Ishikawa (cell line): ENCODE data around the gene PPP3R1.
A peak's percentile ranks its signal among the peaks of the same experiment; 100 is the strongest.

Source experiments
- CEBPB ChIP-seq: IDR thresholded peaks from 2 replicates; pipeline ENCODE4 v1.6.1; 2012
- CREB1 ChIP-seq: IDR thresholded peaks from 2 replicates; pipeline ENCODE4 v1.6.1; 2012; ENCODE audit warnings: low read depth
- EGR1 ChIP-seq: IDR thresholded peaks from 2 replicates; pipeline ENCODE4 v1.6.1; 2012
- EP300 ChIP-seq: IDR thresholded peaks from 2 replicates; pipeline ENCODE4 v1.6.1; 2012; ENCODE audit warnings: borderline replicate concordance
- FOXM1 ChIP-seq: IDR thresholded peaks from 2 replicates; pipeline ENCODE4 v1.6.1; 2012; ENCODE audit warnings: low read depth, borderline replicate concordance
- MAX ChIP-seq: IDR thresholded peaks from 2 replicates; pipeline ENCODE4 v1.6.1; 2012
- NFIC ChIP-seq: IDR thresholded peaks from 2 replicates; pipeline ENCODE4 v1.6.1; 2012
- RAD21 ChIP-seq: IDR thresholded peaks from 2 replicates; pipeline ENCODE4 v1.6.1; 2012; ENCODE audit warnings: low read depth
- REST ChIP-seq: IDR thresholded peaks from 2 replicates; pipeline ENCODE4 v1.6.1; 2012; ENCODE audit warnings: low read depth, mild to moderate bottlenecking
- TAF1 ChIP-seq: IDR thresholded peaks from 2 replicates; pipeline ENCODE4 v1.6.1; 2012; ENCODE audit warnings: low read depth, mild to moderate bottlenecking
- TCF12 ChIP-seq: IDR thresholded peaks from 2 replicates; pipeline ENCODE4 v1.6.1; 2012; ENCODE audit warnings: low read depth
- TEAD4 ChIP-seq: IDR thresholded peaks from 2 replicates; pipeline ENCODE4 v1.6.1; 2012
- USF1 ChIP-seq: IDR thresholded peaks from 2 replicates; pipeline ENCODE4 v1.6.1; 2012
- YY1 ChIP-seq: IDR thresholded peaks from 2 replicates; pipeline ENCODE4 v1.6.1; 2012; ENCODE audit warnings: low read depth
- ZBTB7A ChIP-seq: IDR thresholded peaks from 2 replicates; pipeline ENCODE4 v1.6.1; 2012; ENCODE audit warnings: low read depth

Gene PPP3R1

GRCh38 chr2:68200157-68200787, 52.1 kb downstream of the PPP3R1 start:
- TF ChIP-seq USF1 (no peak), NFIC (no peak), RAD21 (no peak), REST (no peak), YY1 (no peak), MAX (no peak), EP300 (no peak), CEBPB (no peak), FOXM1 (no peak), TAF1 (no peak), TEAD4 (no peak), TCF12 (no peak), CREB1 (no peak), EGR1 (no peak)

- TF ChIP-seq TAF1 (no peak), RAD21 (peak; percentile 41)
These were observed 56.1 kb downstream of the PPP3R1 start for GRCh38 chr2:68196120-68196716.

GRCh38 chr2:68195096-68195495, 57.2 kb downstream of the PPP3R1 start:
- TF ChIP-seq REST (no peak), CREB1 (no peak), FOXM1 (no peak), RAD21 (no peak), MAX (no peak), TEAD4 (no peak), ZBTB7A (no peak), TAF1 (no peak)

GRCh38 chr2:68193787-68194372, 58.5 kb downstream of the PPP3R1 start:
- TF ChIP-seq TAF1: no peak
- no peak for TF ChIP-seq RAD21
- no peak for TF ChIP-seq CEBPB
- no peak for TF ChIP-seq YY1
- no peak for TF ChIP-seq USF1
- TF ChIP-seq EGR1: no peak
- no peak for TF ChIP-seq ZBTB7A
- TF ChIP-seq NFIC: no peak

- TF ChIP-seq EGR1 (no peak), CEBPB (no peak), ZBTB7A (no peak), USF1 (no peak), TCF12 (no peak), REST (no peak), TEAD4 (no peak)
These were observed 59.2 kb downstream of the PPP3R1 start for GRCh38 chr2:68193144-68193543.
